Right ventricle myocardium inferior (tissue), 1 donor: ENCODE data around the gene PLSCR1. TPM values are rescaled to one million over a fixed set of nuclear protein-coding genes. Genes with fewer than 3 reads are reported as not detected.

Experiments used
- total RNA-seq: library from RNA; stranded (reverse); fragmentation: NEBNext Ultra II Directional; extraction: Animal tissue kit (Norgen Biotek cat#: 25700); gene quantifications from one replicate; pipeline ENCODE4 v1.2.1, GENCODE V29; 2021
- donor health status: DM: no; HTN: yes; CAD: no; lungs with severe emphysema.

PLSCR1 gene
- total RNA-seq, 1 donor from 2014 or later: 29.9 TPM

Other genes starting within 250 kb of the PLSCR1 start
- not detected for gene PLSCR2, start 75.0 kb downstream of the PLSCR1 start, total RNA-seq
- gene PLSCR5, start 60.7 kb upstream of the PLSCR1 start, total RNA-seq: not detected